K562 (cell line): ENCODE results near the gene NUP188. TPM values are rescaled to one million over a fixed set of nuclear protein-coding genes. Genes with fewer than 3 reads are reported as not detected.

Source experiments
- ATF4 ChIP-seq: fragments of 450-650 bp; formaldehyde crosslinking; IDR thresholded peaks from 2 replicates; pipeline ENCODE4 v1.4.0; 2022; ENCODE audit warnings: mild to moderate bottlenecking, moderate library complexity
- CREM ChIP-seq: IDR thresholded peaks from 2 replicates; pipeline ENCODE4 v1.6.1; 2014; ENCODE audit warnings: antibody characterized with exemption, low read depth
- EGR1 ChIP-seq: fragments of 450-650 bp; conservative IDR thresholded peaks from 2 replicates; pipeline ENCODE4 v1.6.1; 2017; ENCODE audit warnings: mild to moderate bottlenecking
- HMG20A ChIP-seq: fragments of 450-650 bp; formaldehyde crosslinking; conservative IDR thresholded peaks from 2 replicates; pipeline ENCODE4 v1.4.0; 2020; ENCODE audit warnings: mild to moderate bottlenecking, mixed read lengths
- HNRNPL ChIP-seq: fragments of 200-400 bp; formaldehyde crosslinking; IDR thresholded peaks from 2 replicates; pipeline ENCODE4 v1.6.1; 2017; ENCODE audit warnings: low read depth, mild to moderate bottlenecking, low read length
- JUND ChIP-seq, 2 experiments: IDR thresholded peaks; 2 replicates in 1 of 2; 3 replicates in 1 of 2; pipeline ENCODE4 v1.6.1; 2011; ENCODE audit warnings: borderline replicate concordance in 2 of 2, low read depth in 2 of 2, low read length in 2 of 2, improper control_type of control experiment in 1 of 2, missing biosample characterization in 1 of 2, missing genetic modification characterization in 1 of 2, missing genetic modification reagents in 1 of 2
- KLF1 ChIP-seq: fragments of 450-650 bp; IDR thresholded peaks from 2 replicates; pipeline ENCODE4 v1.6.1; 2016; ENCODE audit warnings: missing genetic modification characterization, missing compliant biosample characterization
- NRF1 ChIP-seq, 2 experiments: fragments of 450-650 bp; IDR thresholded peaks in 1 of 2; conservative IDR thresholded peaks in 1 of 2; 2 replicates each; pipeline ENCODE4 v1.6.1; 2014; ENCODE audit warnings: mild to moderate bottlenecking in 2 of 2
- PREB ChIP-seq: sonication (generic); formaldehyde crosslinking; IDR thresholded peaks from 2 replicates; pipeline ENCODE4 v1.8.1; 2023; ENCODE audit warnings: mild to moderate bottlenecking, missing genetic modification reagents
- U2AF2 ChIP-seq: fragments of 200-400 bp; formaldehyde crosslinking; optimal IDR thresholded peaks from 2 replicates; pipeline ENCODE3; 2017; ENCODE audit warnings: low read depth, mild to moderate bottlenecking, low read length
- ZBTB7A ChIP-seq: IDR thresholded peaks from 2 replicates; pipeline ENCODE4 v1.6.1; 2011; ENCODE audit warnings: low read depth, mild to moderate bottlenecking, low read length, moderate library complexity, borderline replicate concordance; ENCODE audit not compliant: control insufficient read depth
- polyA plus RNA-seq, 8 experiments: library from polyadenylated mRNA; depleted of rRNA in 4 of 8; stranded (reverse) in 5 of 8; unstranded in 3 of 8; fragments of >200 nt; fragmentation: Nextera tagmentation in 2 of 8; fragmentation: Illumina TruSeq in 1 of 8; extraction: Ambion mirVana in 2 of 8; extraction: Trizol in 1 of 8; gene quantifications; 2 replicates each; pipeline versions ENCODE4 v1.2.1 to v1.2.3, GENCODE V29; 2011 to 2014; ENCODE audit warnings: inconsistent platforms in 1 of 8, missing spikeins in 1 of 8
- total RNA-seq, 7 experiments: library from RNA; depleted of rRNA in 6 of 7; stranded (reverse); fragments of >200 nt in 6 of 7; fragmentation: Illumina TruSeq in 2 of 7; extraction: Trizol in 2 of 7; gene quantifications; 2 replicates each; pipeline versions ENCODE4 v1.2.1 to v1.2.3, GENCODE V29; 2011 to 2021; ENCODE audit warnings: low replicate concordance in 1 of 7

Gene NUP188
- total and polyA plus RNA-seq, 9 of the 15 experiments (the other 6 are each of a cell fraction or from before 2014, with no cell fraction given), result 11.7 to 135 (median 70.6) TPM

DNA sequence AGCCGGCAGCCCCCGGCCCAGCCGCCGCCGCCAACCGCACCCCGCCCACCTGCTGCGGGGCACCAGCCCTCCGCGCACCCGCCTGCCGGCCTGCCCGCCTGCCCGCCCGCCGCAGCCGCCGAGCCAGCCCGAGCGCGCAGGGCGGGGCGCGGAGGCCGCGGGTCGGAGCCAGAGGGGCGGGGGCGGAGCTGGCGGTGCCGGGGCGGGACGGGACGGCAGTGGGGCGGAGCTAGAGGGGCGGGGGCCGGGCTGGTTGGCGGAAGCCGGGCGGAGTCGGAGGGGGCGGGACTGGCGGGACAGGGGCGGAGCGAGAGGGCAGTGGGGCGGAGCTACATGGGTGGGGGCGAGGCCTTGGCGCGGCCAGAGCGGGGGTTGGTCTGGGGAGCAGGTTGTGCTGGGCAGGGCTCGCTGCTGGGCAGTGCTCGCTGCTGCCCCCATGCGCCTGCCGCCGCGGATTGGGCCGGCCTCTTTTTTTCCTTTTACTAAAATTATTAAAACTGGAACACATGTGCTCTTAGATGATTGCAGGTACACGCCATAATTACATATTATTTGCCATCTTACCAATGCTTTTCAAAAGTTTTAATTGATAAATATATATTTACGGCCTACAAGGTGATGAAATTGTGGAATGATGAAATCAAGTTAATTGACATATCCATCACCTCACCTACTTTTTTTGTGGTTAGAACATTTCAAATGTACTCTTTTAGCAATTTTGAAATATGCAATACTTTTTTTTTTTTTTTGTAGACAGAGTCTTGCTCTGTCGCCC, 80.9 kb downstream of the NUP188 start, which contains the start of gene SH3GLB2 (continued):
- peak; percentile 28; the same call in 1 of the 2 replicates for TF ChIP-seq JUND (IDR thresholded peaks at IDR 0.05; ENCODE audit: borderline replicate concordance, low read depth, low read length)
- TF ChIP-seq JUND (tag; IDR thresholded peaks at IDR 0.05; ENCODE audit: borderline replicate concordance, low read depth, low read length), result no peak
- no peak for TF ChIP-seq U2AF2
- TF ChIP-seq EGR1, result peak; percentile 71
- TF ChIP-seq HNRNPL, result peak; percentile 77; the same call in 1 of the 2 replicates
- no peak for TF ChIP-seq PREB
- 0 out of 2 replicates have a peak, but pooled peaks have one; percentile 3 for TF ChIP-seq KLF1 (tag)
- peak; percentile 41; the same call in 1 of the 2 replicates for TF ChIP-seq CREM
- peak in 1 of 2 experiments; percentile 28; a peak in 2 of 4 replicates for TF ChIP-seq NRF1 (conservative IDR thresholded peaks at IDR 0.05 in 1 of 2, IDR thresholded peaks at IDR 0.05 in 1 of 2)
- TF ChIP-seq HMG20A (CRISPR knock-in tag), result no peak
- TF ChIP-seq ZBTB7A, result peak; percentile 19; the same call in 1 of the 2 replicates
- no peak for TF ChIP-seq ATF4 (CRISPR knock-in tag)
